Stimulated activated CD4-positive, alpha-beta T cell treated with anti-CD3 and anti-CD28 coated beads, Interleukin-12 subunit alpha, Interleukin-12 subunit beta, amount 100 ng/mL, for 4 hours (primary cell): Measurements from ENCODE around the gene ATAD3A.
"Not testable (repeated sequence)": the region's sequence is repeated elsewhere in the genome, so short reads cannot be mapped to it uniquely, and the experiment has no call there.

ENCODE experiments used
- DNase-seq: peaks from one replicate; pipeline ENCODE4 v3.0.0-alpha.2; 2020

ATAD3A gene

GRCh38 chr1:1540818-1541628 lies 29.1 kb downstream of the ATAD3A start:
- DNase-seq = no peak

GRCh38 chr1:1541956-1542765 lies 30.2 kb downstream of the ATAD3A start:
- DNase-seq = no peak

- no peak for DNase-seq
Observed at GRCh38 chr1:1542766-1543705, 31.1 kb downstream of the ATAD3A start.

GRCh38 chr1:1543706-1544099 lies 31.7 kb downstream of the ATAD3A start:
- no peak for DNase-seq

- DNase-seq = no peak
Observed at GRCh38 chr1:1544544-1544943, 32.6 kb downstream of the ATAD3A start.

- no peak for DNase-seq
Observed at GRCh38 chr1:1545946-1546737, 34.2 kb downstream of the ATAD3A start.

- no peak for DNase-seq
Observed at GRCh38 chr1:1547011-1547410, 35.0 kb downstream of the ATAD3A start.

- DNase-seq = no peak
Observed at GRCh38 chr1:1547476-1547875, 35.5 kb downstream of the ATAD3A start.

- no peak for DNase-seq
Observed at GRCh38 chr1:1548591-1548990, 36.6 kb downstream of the ATAD3A start.

GRCh38 chr1:1550087-1550486 lies 38.1 kb downstream of the ATAD3A start:
- no peak for DNase-seq

- no peak for DNase-seq
Observed at GRCh38 chr1:1550591-1551432, 38.9 kb downstream of the ATAD3A start.

- no peak for DNase-seq
Observed at GRCh38 chr1:1551524-1552262, 39.7 kb downstream of the ATAD3A start.

GRCh38 chr1:1552263-1552639 lies 40.3 kb downstream of the ATAD3A start:
- no peak for DNase-seq

GRCh38 chr1:1553821-1554494 lies 42.0 kb downstream of the ATAD3A start:
- DNase-seq = no peak

GRCh38 chr1:1554550-1554925 lies 42.6 kb downstream of the ATAD3A start:
- DNase-seq = no peak

GRCh38 chr1:1554926-1555915 lies 43.3 kb downstream of the ATAD3A start:
- DNase-seq = no peak

GRCh38 chr1:1556505-1556904 lies 44.5 kb downstream of the ATAD3A start:
- DNase-seq = no peak

- DNase-seq = not testable (repeated sequence)
Observed at GRCh38 chr1:1556961-1557360, 45.0 kb downstream of the ATAD3A start.

GRCh38 chr1:1557688-1558087 lies 45.7 kb downstream of the ATAD3A start:
- DNase-seq = not testable (repeated sequence)
